HUDEP-2 (cell line): ENCODE results near the gene DMKN.

Experiments used
- DNase-seq, 76 experiments: peaks; one replicate each; lab custom pipeline; 2025; ENCODE audit not compliant: unreplicated experiment in 76 of 76; lab: John Stamatoyannopoulos, UW

Gene DMKN

GRCh38 chr19:35549879-35550523, 36.6 kb upstream of the DMKN start:
- DNase-seq, result no peak

- DNase-seq, result peak in 58 of 76 experiments; percentile 16 to 72 (median 48)
Observed at GRCh38 chr19:35549174-35549788, 35.8 kb upstream of the DMKN start.

- DNase-seq, result no peak
Observed at GRCh38 chr19:35546532-35546931, 33.1 kb upstream of the DMKN start.

DNA sequence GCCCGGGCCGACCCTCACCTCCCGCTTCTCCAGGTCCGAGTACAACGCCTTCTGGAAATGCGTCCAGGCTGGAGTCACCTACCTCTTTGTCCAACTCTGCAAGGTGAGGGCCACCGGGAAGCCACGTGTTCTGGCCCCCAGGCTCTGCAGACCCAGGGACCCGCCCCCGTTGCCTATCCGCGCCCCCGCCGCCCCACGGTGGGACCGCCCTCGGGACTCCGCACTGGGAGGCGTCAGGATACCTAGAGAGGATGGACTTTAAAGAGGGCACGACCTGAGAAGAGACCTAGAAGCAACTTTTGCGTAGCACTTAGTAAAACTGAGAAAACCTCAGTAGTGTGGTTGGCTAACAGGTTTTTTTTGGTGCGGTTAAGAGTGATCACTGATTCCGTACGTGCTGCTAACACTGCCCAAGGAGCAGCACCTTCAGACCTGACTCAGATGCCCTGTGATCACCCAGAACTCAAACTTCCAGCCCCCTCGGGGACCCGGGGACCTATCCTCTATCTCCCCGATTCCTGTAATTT, 32.5 kb upstream of the DMKN start:
- peak in 43 of 76 experiments; percentile 21 to 70 (median 47) for DNase-seq

GRCh38 chr19:35545001-35545854, 31.8 kb upstream of the DMKN start, which contains the start of gene TMEM147:
TMEM147 (plus strand) TSS chr19:35545626; CDS start chr19:35545740, 114 bp downstream.
- peak in 74 of 76 experiments; percentile 53 to 98 (median 89) for DNase-seq

DNA sequence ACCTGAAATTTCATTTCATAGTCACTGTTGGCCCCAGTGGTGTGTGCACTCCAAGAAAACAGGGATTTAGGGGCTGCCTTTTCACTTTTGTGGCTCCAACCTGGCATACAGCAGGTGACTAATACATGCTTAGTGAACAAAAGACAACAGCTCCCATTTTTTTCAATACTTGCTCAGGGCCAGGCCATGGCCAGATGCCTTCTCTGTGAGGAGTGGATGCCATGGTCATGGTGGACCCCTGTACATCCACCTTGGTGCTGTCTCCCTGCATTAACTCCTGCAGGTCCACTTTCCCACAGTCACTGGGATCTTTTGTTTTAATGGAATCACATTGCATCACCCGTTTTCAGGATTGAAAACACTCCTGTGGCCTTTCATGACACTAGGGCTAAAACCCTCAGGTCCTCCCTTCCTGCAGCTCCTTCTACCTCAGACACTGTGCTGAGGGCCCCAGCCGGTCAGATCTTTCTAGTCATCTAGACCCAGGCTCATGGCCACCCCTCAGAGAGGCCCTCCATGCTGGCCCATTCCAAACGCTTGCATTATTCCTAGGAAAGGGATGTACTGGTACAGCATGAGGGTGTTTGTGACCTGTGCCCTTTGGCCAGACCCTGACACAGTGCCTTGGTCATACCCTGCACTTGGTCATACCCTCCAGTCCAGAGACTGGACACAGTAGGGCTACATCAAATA, 30.8 kb upstream of the DMKN start:
- peak in 2 of 76 experiments; percentile 16 to 24 for DNase-seq

- DNase-seq, result no peak
Observed at GRCh38 chr19:35543280-35544109, 30.0 kb upstream of the DMKN start.

DNA sequence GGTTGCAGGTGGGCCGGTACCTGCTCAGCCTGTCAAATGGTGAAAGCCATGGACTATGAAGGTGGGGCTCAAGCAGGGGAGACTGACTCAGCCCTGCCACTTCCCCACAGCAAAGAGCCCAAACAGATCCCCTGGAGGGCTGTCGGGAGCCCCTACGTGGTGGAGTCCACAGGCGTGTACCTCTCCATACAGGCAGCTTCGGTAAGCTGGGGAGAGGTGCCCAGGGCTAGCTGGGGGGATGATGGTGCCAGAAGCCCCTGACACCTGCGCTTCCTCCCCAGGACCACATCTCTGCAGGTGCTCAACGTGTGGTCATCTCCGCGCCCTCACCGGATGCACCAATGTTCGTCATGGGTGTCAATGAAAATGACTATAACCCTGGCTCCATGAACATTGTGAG, 28.8 kb upstream of the DMKN start:
- no peak for DNase-seq

- no peak for DNase-seq
Observed at GRCh38 chr19:35540356-35540927, 27.0 kb upstream of the DMKN start.

- no peak for DNase-seq
Observed at GRCh38 chr19:35539850-35540249, 26.4 kb upstream of the DMKN start.

GRCh38 chr19:35539314-35539713, 25.9 kb upstream of the DMKN start:
- DNase-seq, result no peak

DNA sequence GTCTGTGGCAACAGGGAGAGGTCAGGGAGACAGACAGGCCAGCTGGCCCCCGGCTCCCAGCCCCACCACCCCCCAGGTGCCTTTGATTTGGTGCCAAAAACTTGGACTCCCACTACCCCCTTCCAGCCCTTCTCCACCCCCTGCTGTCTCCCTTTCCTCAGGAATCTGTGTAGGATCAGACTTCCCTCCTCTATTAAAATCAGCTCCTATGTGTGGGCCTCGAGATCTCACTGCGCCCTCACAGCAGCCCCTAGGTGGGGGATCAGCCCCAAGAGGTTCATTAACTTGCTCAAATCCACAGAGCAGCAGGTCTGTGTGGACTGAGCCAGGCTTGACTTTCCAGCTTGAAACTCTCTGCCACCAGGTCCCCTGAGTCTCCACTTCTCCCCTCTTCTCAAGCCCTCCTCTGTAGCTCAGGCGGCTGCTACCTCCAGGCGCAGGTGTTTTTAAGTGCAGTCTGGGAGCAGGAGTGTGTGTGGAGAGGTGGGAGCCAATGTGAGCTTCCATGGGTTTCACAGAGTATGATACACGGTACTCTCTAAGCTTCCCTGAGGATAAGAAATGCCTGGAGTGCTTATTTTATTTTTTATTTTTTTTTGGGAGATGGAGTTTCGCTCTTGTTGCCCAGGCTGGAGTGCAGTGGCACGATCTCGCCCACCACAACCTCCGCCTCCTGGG, 21.5 kb upstream of the DMKN start:
- DNase-seq, result no peak

GRCh38 chr19:35533822-35534392, 20.5 kb upstream of the DMKN start:
- peak in 15 of 76 experiments; percentile 13 to 32 (median 24) for DNase-seq

DNA sequence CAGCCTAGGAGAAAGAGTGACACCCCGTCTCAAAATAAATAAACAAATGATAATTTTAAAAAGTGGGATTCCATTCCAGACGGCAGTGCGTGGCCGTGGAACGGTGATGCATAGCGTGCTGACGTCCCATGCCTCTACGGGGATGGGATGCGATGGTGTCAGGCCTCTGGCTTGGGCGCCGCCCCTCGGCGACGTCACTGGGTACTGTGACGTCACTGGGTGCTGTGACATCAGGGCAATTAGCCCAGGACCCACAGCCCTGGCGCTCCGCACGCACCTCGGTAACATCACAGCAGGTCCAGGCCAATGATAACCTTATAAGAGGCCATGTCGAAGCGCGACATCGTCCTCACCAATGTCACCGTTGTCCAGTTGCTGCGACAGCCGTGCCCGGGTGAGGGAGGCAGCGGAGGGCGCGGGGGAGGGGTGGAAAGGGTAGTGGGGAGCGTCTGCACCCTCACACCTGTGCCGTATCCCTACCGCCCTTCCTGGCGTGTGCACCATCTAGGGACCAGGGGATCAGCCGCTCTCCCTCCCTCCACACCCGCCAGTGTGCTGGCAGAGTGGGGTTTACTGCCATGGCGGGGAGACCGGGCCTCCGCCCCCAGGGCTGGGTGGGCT, 19.9 kb upstream of the DMKN start, which contains the start of gene GAPDHS:
Gene GAPDHS (plus strand): TSS at position 256 of the 621 bp plus-strand sequence. CDS start 72 bp downstream, at position 328.
- no peak for DNase-seq

DNA sequence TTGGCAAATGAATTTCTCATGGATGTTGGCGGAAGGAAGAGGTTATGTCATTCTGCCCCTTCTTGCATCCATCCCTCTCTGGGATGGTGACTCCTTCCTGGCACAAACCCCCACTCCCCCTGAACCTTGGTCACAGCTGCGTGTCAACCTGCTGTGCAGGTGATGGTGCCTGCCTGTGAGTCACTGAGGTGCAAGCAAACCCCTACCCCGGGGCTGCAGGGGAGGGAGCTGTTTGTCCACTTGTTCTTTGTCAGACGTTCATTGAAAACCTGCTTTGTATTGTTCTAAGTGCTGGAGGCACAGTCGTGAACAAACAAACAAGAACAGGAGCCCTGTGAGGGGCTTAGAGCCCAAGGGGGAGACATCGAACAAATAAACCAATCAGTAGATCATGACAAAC, 17.8 kb upstream of the DMKN start:
- DNase-seq, result no peak

GRCh38 chr19:35529241-35530218, 16.1 kb upstream of the DMKN start:
- no peak for DNase-seq
